CD8-positive, alpha-beta memory T cell (primary cell): ENCODE measurements around the gene SNRK. TPM values are rescaled to one million over a fixed set of nuclear protein-coding genes. Genes with fewer than 3 reads are reported as not detected.
"Not testable (repeated sequence)": the region's sequence is repeated elsewhere in the genome, so short reads cannot be mapped to it uniquely, and the experiment has no call there.

Source experiments
- CTCF ChIA-PET: fragments of 350-600 bp; sonication (Branson Sonifier 250); formaldehyde crosslinking; loops from one replicate; lab custom pipeline; 2021; ENCODE audit warnings: antibody characterized with exemption; lab: Charles Lee
- POLR2A ChIA-PET: fragments of 350-600 bp; sonication (Branson Sonifier 250); formaldehyde crosslinking; loops from one replicate; lab custom pipeline; 2021; ENCODE audit warnings: antibody characterized with exemption; lab: Charles Lee
- DNase-seq, 5 donors: peaks; one replicate each; pipeline versions ENCODE4 v3.0.0 to v3.0.0-alpha.2; 2020 to 2022; ENCODE audit warnings: mixed read lengths in 1 of 5
- H3K27ac ChIP-seq: one replicate; pipeline ENCODE4 v1.7.0; 2013; ENCODE audit warnings: low read depth, mild to moderate bottlenecking, low read length, moderate library complexity
- H3K27me3 ChIP-seq: 2 replicates; pipeline ENCODE4 v1.7.0; 2013; ENCODE audit warnings: low read length, mild to moderate bottlenecking; ENCODE audit not compliant: insufficient read depth, poor library complexity, severe bottlenecking
- H3K36me3 ChIP-seq: 2 replicates; pipeline ENCODE4 v1.7.0; 2013; ENCODE audit warnings: mild to moderate bottlenecking, low read length, moderate library complexity; ENCODE audit not compliant: insufficient read depth
- H3K4me1 ChIP-seq: 2 replicates; pipeline ENCODE4 v1.7.0; 2013; ENCODE audit warnings: mild to moderate bottlenecking, low read length, moderate library complexity; ENCODE audit not compliant: insufficient read depth
- H3K4me3 ChIP-seq: 2 replicates; pipeline ENCODE4 v1.7.0; 2013; ENCODE audit warnings: mild to moderate bottlenecking, low read length
- H3K9me3 ChIP-seq: 2 replicates; pipeline ENCODE4 v1.7.0; 2013; ENCODE audit warnings: mild to moderate bottlenecking, low read length
- H3K27ac Mint-ChIP-seq, 8 donors: one replicate each; pipeline ENCODE4 v1.8.0; 2020 to 2021; ENCODE audit warnings: mixed read lengths in 8 of 8, mild to moderate bottlenecking in 6 of 8, inconsistent platforms in 3 of 8, moderate library complexity in 3 of 8
- H3K27me3 Mint-ChIP-seq, 2 donors: one replicate each; pipeline ENCODE4 v1.8.0; 2020 to 2021; ENCODE audit warnings: mixed read lengths in 2 of 2, mild to moderate bottlenecking in 1 of 2, moderate library complexity in 1 of 2
- H3K36me3 Mint-ChIP-seq, 3 donors: one replicate each; pipeline ENCODE4 v1.8.0; 2020 to 2021; ENCODE audit warnings: mixed read lengths in 3 of 3, inconsistent platforms in 1 of 3, mild to moderate bottlenecking in 1 of 3
- H3K4me1 Mint-ChIP-seq, 3 donors: one replicate each; pipeline ENCODE4 v1.8.0; 2020 to 2021; ENCODE audit warnings: mixed read lengths in 3 of 3, inconsistent platforms in 1 of 3, mild to moderate bottlenecking in 1 of 3
- H3K4me3 Mint-ChIP-seq, 7 donors: one replicate each; pipeline ENCODE4 v1.8.0; 2020 to 2021; ENCODE audit warnings: mixed read lengths in 7 of 7, mild to moderate bottlenecking in 6 of 7, moderate library complexity in 4 of 7, inconsistent platforms in 2 of 7
- H3K9me3 Mint-ChIP-seq, 5 donors: one replicate each; pipeline ENCODE4 v1.8.0; 2020 to 2022; ENCODE audit warnings: mixed read lengths in 5 of 5, mild to moderate bottlenecking in 3 of 5, moderate library complexity in 2 of 5, inconsistent platforms in 1 of 5
- polyA plus RNA-seq: library from polyadenylated mRNA; unstranded; fragments of 300-500 nt; fragmentation: Illumina TruSeq; gene quantifications from one replicate; pipeline ENCODE4 v1.2.3, GENCODE V29; 2021
- total RNA-seq, 2 experiments: library from RNA; stranded (reverse); gene quantifications; one replicate each; pipeline ENCODE4 v1.2.3, GENCODE V29; 2021

Gene SNRK
- total and polyA plus RNA-seq, 3 experiments from 2014 or later: 34.2 to 55.1 (median 35.9) TPM

DNA sequence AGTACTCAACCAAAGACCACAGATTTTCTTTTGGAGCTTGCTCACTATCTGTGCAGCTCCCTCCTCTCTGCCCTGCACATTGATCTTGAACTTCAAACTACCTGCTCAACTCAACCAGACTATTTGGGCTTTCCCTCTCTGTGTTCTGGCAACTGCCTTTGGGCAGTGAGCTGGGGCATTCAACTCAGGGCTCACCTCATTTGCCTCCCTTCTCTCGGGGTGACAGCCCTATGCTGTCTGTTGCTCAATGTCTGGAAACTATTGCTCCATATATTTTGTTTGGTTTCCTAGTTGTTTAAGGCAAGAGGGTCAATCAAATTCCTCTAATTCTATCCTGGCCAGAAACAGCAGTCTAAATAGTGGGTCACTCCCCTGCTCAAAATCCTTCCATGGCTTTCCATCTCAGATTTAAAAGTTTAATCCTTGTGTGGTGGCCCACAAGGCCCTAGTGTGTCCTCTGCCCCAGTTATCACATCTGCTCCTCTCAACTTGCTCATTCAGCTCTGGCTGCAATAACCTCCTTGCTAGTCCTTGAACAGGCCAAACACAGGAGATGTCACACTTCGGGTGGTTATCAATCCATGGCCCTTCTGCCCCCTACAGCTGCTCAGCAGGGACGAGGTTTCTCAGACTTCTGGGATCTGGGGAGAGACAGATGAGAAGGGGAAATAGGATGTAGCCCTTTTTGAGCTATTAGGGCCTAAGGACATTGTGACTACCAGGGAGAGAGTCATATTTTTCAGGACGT, 67.8 kb downstream of the SNRK start:
- Histone ChIP-seq H3K4me1 (peaks cover 3% of the 10 kb centered on the region), H3K36me3 (peaks cover 10% of the 10 kb centered on the region), H3K27me3 (no peaks in the 10 kb centered on the region), H3K9me3 (peaks cover 21% of the 10 kb centered on the region), H3K27ac (no peak overlapping the region), H3K4me3 (no peak overlapping the region)
- ChIA-PET POLR2A (no interaction called here), CTCF (no interaction called here)
- Mint-ChIP-seq H3K4me1 (peaks cover 24 to 37% (median 35%) of the 10 kb centered on the region in 3 donors), H3K27me3 (no peaks in the 10 kb centered on the region), H3K9me3 (peaks cover 26 to 59% (median 57%) of the 10 kb centered on the region in 5 donors), H3K27ac (peak overlapping the region in 3 of 8 donors; percentile 25 to 37 (median 34)), H3K36me3 (peaks cover 48 to 82% (median 62%) of the 10 kb centered on the region in 3 donors), H3K4me3 (no peak overlapping the region)
- no peak for DNase-seq

DNA sequence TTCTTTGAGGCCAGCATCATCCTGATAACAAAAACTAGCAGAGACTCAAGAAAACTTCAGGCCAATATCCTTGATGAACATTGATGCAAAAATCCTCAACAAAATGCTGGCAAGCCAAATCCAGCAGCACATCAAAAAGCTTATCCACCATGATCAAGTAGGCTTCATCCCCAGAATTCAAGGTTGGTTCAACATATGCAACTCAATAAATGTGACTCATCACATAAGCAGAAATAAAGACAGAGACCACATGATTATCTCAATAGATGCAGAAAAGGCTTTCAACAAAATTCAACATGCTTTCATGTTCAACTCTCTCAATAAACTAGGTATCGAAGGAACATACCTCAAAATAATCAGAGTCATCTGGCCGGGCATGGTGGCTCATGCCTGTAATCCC, 69.7 kb downstream of the SNRK start:
- CTCF ChIA-PET: interaction anchor here (1.2 kb wide), 1 partner anchor 10 kb away, joined by 3 read pairs; no protein-coding TSS in a partner anchor
- DNase-seq, H3K4me1 ChIP-seq, H3K36me3 ChIP-seq, H3K4me3 ChIP-seq, H3K27me3 Mint-ChIP-seq, H3K4me3 Mint-ChIP-seq, H3K27ac ChIP-seq, H3K27me3 ChIP-seq: not testable (repeated sequence)
- peaks cover 21% of the 10 kb centered on the region for H3K9me3 ChIP-seq
- Mint-ChIP-seq H3K9me3 (peaks cover 26 to 58% (median 57%) of the 10 kb centered on the region in 5 donors), H3K4me1 (peaks cover 15 to 19% (median 19%) of the 10 kb centered on the region in 3 donors), H3K27ac (peak overlapping the region in 1 of 8 donors; percentile 33), H3K36me3 (peaks cover 40 to 69% (median 44%) of the 10 kb centered on the region in 3 donors)
- POLR2A ChIA-PET: interaction anchor here (0.6 to 1.9 kb wide), 2 partner anchors 9 to 36 kb away, joined by 5 to 9 read pairs; no protein-coding TSS in a partner anchor

DNA sequence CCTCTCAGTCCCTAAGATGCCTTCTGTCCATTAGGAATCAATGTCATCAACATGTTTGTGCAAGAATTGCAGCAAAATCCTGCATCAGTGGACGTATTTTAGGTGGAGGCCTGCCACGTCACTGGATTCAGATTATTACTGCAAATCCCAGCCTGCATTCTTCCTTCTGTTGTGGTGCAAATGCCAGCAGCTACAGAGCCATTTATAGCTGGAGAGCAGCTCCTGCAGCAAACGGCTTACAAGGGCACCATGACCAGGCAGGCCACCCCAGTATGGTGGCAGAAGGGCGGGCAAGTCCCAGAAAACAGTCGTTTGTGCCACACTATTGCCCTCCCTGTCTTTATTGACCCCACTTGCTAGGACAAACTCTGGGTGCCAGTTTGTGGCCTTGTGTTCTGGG, 74.7 kb downstream of the SNRK start:
- no peaks in the 10 kb centered on the region for H3K27me3 ChIP-seq
- Mint-ChIP-seq H3K27me3 (no peaks in the 10 kb centered on the region), H3K36me3 (peaks cover under 1 to 20% (median 6%) of the 10 kb centered on the region in 3 donors), H3K4me1 (peaks cover 0 to 3% (median 1%) of the 10 kb centered on the region in 3 donors), H3K4me3 (no peak overlapping the region), H3K9me3 (peaks cover 9 to 16% (median 15%) of the 10 kb centered on the region in 5 donors), H3K27ac (peak overlapping the region in 4 of 8 donors; percentile 21 to 91 (median 40))
- DNase-seq: no peak
- no peak overlapping the region for H3K27ac ChIP-seq
- ChIA-PET POLR2A (no interaction called here), CTCF (interaction anchor here (1.6 kb wide), 1 partner anchor 17 kb away, joined by 3 read pairs; no protein-coding TSS in a partner anchor)
- H3K4me3 ChIP-seq: no peak overlapping the region
- peaks cover 4% of the 10 kb centered on the region for H3K9me3 ChIP-seq
- no peaks in the 10 kb centered on the region for H3K4me1 ChIP-seq
- no peaks in the 10 kb centered on the region for H3K36me3 ChIP-seq

DNA sequence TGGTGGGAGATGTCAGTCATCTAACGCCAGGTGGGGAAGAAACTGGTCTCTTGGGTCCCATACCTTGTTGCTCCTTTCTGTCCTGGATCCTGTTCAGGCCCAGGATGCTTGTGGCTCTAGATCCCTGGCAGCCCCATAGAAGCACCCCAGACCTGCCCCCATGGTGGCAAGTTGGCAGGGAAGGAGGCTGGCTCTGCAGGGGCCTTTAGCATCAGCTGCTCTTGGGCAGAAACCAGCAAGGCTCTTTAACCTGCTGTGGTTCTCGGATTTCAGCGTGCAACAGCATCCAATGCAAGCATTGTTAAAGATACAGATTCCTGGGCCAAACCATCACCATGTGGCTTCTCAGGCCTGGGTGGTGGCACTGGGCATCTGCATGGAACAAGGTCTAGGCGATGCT, 75.8 kb downstream of the SNRK start:
- H3K9me3 ChIP-seq: no peaks in the 10 kb centered on the region
- H3K27ac Mint-ChIP-seq: peak overlapping the region in 1 of 8 donors; percentile 13
- H3K9me3 Mint-ChIP-seq: peaks cover 6 to 11% (median 7%) of the 10 kb centered on the region in 5 donors
- H3K27ac ChIP-seq: no peak overlapping the region
- ChIA-PET CTCF (no interaction called here), POLR2A (no interaction called here)
- no peaks in the 10 kb centered on the region for H3K27me3 Mint-ChIP-seq
- H3K36me3 Mint-ChIP-seq: peaks cover 1 to 12% (median 4%) of the 10 kb centered on the region in 3 donors
- no peaks in the 10 kb centered on the region for H3K27me3 ChIP-seq
- H3K36me3 ChIP-seq: no peaks in the 10 kb centered on the region
- peaks cover 0 to 3% (median 3%) of the 10 kb centered on the region in 3 donors for H3K4me1 Mint-ChIP-seq
- no peak for DNase-seq
- no peak overlapping the region for H3K4me3 ChIP-seq
- no peaks in the 10 kb centered on the region for H3K4me1 ChIP-seq
- H3K4me3 Mint-ChIP-seq: peak overlapping the region in 1 of 7 donors; percentile 8

DNA sequence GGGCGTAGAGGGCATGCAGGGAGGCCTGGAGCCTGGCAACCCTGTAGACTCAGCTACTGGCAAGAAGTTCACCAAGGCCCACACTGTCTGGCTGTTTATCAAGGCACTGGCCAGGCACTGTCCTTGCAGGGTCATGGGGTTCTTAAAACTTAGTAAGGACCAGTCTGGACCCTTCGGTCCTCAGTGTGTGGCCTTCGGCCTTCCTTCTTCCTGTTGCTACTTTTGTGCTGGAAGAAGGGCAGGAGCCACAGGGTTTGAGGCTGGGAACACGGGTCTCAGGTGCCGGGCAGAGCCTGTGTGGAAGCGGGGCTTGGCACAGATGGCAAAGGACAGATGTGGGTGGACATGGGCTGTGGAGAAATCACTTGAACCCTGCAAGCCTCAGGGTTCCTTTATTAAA, 76.6 kb downstream of the SNRK start:
- Histone ChIP-seq H3K9me3 (no peaks in the 10 kb centered on the region), H3K4me3 (no peak overlapping the region), H3K36me3 (no peaks in the 10 kb centered on the region), H3K4me1 (no peaks in the 10 kb centered on the region), H3K27me3 (no peaks in the 10 kb centered on the region), H3K27ac (no peak overlapping the region)
- H3K4me1 Mint-ChIP-seq: peaks cover 1 to 6% (median 3%) of the 10 kb centered on the region in 3 donors
- H3K27me3 Mint-ChIP-seq: no peaks in the 10 kb centered on the region
- H3K27ac Mint-ChIP-seq: peak overlapping the region in 4 of 8 donors; percentile 3 to 85 (median 66)
- POLR2A ChIA-PET: no interaction called here
- no peak overlapping the region for H3K4me3 Mint-ChIP-seq
- peaks cover 0 to 3% (median 2%) of the 10 kb centered on the region in 5 donors for H3K9me3 Mint-ChIP-seq
- peaks cover 1 to 6% (median 2%) of the 10 kb centered on the region in 3 donors for H3K36me3 Mint-ChIP-seq
- no peak for DNase-seq
- CTCF ChIA-PET: no interaction called here

DNA sequence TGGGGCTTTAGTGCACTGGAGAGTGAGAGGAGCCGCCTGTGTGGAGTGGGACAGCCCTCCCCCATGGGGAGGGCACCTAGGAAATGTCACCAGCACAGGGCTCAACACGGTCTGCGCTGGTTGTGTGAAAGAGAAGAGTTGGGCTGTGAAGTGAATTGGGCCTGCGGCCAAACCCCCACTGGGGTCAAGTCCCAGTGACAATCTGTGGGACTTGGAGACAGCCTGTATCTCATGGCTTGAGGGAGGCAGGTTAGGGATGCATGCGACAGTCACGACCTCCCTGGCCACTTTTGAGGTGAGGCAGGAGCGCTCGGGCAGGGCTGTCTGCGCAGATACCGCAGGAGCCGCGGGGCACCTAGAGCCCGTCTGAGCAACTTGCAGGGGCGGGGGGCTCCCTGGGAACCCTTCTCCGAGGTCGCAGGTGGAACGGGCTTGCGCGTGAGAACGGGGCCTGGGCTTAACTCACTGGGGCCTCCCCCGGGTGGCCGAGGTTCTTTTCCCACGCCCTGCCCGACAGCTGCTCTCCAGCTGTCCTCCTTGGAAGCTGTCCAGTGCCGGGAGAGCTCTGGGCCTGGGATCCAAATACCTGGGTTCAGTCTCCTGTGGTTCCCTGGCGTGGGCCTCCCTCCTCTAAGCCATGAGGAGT, 77.4 kb downstream of the SNRK start:
- peak overlapping the region in 5 of 8 donors; percentile 54 to 93 (median 80) for H3K27ac Mint-ChIP-seq
- H3K4me1 Mint-ChIP-seq: peaks cover 4 to 14% (median 9%) of the 10 kb centered on the region in 3 donors
- H3K9me3 ChIP-seq: no peaks in the 10 kb centered on the region
- no peak overlapping the region for H3K27ac ChIP-seq
- no peaks in the 10 kb centered on the region for H3K36me3 ChIP-seq
- H3K9me3 Mint-ChIP-seq: peaks cover 0 to 2% (median 0%) of the 10 kb centered on the region in 5 donors
- ChIA-PET CTCF (no interaction called here), POLR2A (no interaction called here)
- no peaks in the 10 kb centered on the region for H3K27me3 ChIP-seq
- H3K4me1 ChIP-seq: no peaks in the 10 kb centered on the region
- no peak for DNase-seq
- H3K27me3 Mint-ChIP-seq: peaks cover 0 to 1% of the 10 kb centered on the region in 2 donors
- H3K36me3 Mint-ChIP-seq: peaks cover 0 to 2% (median 1%) of the 10 kb centered on the region in 3 donors
- no peak overlapping the region for H3K4me3 ChIP-seq
- H3K4me3 Mint-ChIP-seq: no peak overlapping the region

DNA sequence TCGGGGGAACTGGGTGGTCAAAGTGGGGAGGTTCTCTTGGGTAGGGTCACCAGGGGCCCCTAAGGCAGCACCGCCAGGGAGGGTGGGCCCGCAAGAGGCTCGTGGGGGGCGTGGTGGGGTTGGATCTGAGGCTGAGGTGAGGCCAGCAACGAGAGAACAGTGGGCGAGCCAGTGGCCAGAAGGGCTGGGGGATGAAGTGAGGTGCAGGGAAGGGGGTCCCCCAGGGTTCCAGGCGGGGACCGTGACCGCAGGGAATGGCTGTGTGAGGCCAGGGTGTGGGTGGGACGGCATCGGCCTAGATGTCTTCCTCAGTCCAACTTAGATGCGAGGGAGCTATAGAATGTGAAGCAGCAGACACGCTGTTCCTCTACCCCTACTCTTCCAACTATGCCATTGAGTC, 78.2 kb downstream of the SNRK start:
- no peaks in the 10 kb centered on the region for H3K27me3 ChIP-seq
- no peak for DNase-seq
- Mint-ChIP-seq H3K27ac (peak overlapping the region in 3 of 8 donors; percentile 10 to 60 (median 55)), H3K27me3 (peaks cover 0 to 1% of the 10 kb centered on the region in 2 donors), H3K4me1 (peaks cover 8 to 19% (median 11%) of the 10 kb centered on the region in 3 donors), H3K36me3 (peaks cover 0 to 2% (median 1%) of the 10 kb centered on the region in 3 donors), H3K4me3 (no peak overlapping the region), H3K9me3 (peaks cover 0 to 2% (median 0%) of the 10 kb centered on the region in 5 donors)
- H3K9me3 ChIP-seq: no peaks in the 10 kb centered on the region
- H3K36me3 ChIP-seq: no peaks in the 10 kb centered on the region
- no peak overlapping the region for H3K4me3 ChIP-seq
- H3K27ac ChIP-seq: no peak overlapping the region
- ChIA-PET CTCF (no interaction called here), POLR2A (no interaction called here)
- no peaks in the 10 kb centered on the region for H3K4me1 ChIP-seq
